Glutamatergic neuron (in vitro differentiated cells): Measurements from ENCODE around the gene DCHS1. TPM values are rescaled to one million over a fixed set of nuclear protein-coding genes. Genes with fewer than 3 reads are reported as not detected.
A peak's percentile ranks its signal among the peaks of the same experiment; 100 is the strongest.

Experiments
- DNase-seq: peaks from one replicate; pipeline ENCODE4 v3.0.0; 2022
- H3K27ac Mint-ChIP-seq: one replicate; pipeline ENCODE4 v1.8.0; 2020; ENCODE audit warnings: mild to moderate bottlenecking, mixed read lengths, inconsistent platforms; ENCODE audit not compliant: unreplicated experiment
- H3K27me3 Mint-ChIP-seq: one replicate; pipeline ENCODE4 v1.8.0; 2020; ENCODE audit warnings: mild to moderate bottlenecking, moderate library complexity, mixed read lengths, inconsistent platforms; ENCODE audit not compliant: unreplicated experiment
- H3K36me3 Mint-ChIP-seq: one replicate; pipeline ENCODE4 v1.8.0; 2020; ENCODE audit warnings: mild to moderate bottlenecking, mixed read lengths, inconsistent platforms; ENCODE audit not compliant: unreplicated experiment
- H3K4me1 Mint-ChIP-seq: one replicate; pipeline ENCODE4 v1.8.0; 2020; ENCODE audit warnings: mild to moderate bottlenecking, low read depth, mixed read lengths, inconsistent platforms; ENCODE audit not compliant: unreplicated experiment
- H3K4me3 Mint-ChIP-seq: one replicate; pipeline ENCODE4 v1.8.0; 2020; ENCODE audit warnings: mild to moderate bottlenecking, mixed read lengths, inconsistent platforms; ENCODE audit not compliant: unreplicated experiment
- H3K9me3 Mint-ChIP-seq: one replicate; pipeline ENCODE4 v1.8.0; 2020; ENCODE audit warnings: mild to moderate bottlenecking, moderate library complexity, mixed read lengths, inconsistent platforms; ENCODE audit not compliant: unreplicated experiment
- CTCF ChIP-seq: fragments of 200-600 bp; sonication (generic); IDR thresholded peaks from one replicate; pipeline ENCODE4 v1.5.0; 2021; ENCODE audit not compliant: partially characterized antibody, unreplicated experiment
- total RNA-seq: library from RNA; stranded (reverse); fragmentation: NEBNext Ultra II Directional; extraction: Animal tissue kit (Norgen Biotek cat#: 25700); gene quantifications from one replicate; pipeline ENCODE4 v1.2.1, GENCODE V29; 2021; ENCODE audit not compliant: unreplicated experiment

The DCHS1 gene
- total RNA-seq, 1 donor from 2014 or later: 91.5 TPM

DNA sequence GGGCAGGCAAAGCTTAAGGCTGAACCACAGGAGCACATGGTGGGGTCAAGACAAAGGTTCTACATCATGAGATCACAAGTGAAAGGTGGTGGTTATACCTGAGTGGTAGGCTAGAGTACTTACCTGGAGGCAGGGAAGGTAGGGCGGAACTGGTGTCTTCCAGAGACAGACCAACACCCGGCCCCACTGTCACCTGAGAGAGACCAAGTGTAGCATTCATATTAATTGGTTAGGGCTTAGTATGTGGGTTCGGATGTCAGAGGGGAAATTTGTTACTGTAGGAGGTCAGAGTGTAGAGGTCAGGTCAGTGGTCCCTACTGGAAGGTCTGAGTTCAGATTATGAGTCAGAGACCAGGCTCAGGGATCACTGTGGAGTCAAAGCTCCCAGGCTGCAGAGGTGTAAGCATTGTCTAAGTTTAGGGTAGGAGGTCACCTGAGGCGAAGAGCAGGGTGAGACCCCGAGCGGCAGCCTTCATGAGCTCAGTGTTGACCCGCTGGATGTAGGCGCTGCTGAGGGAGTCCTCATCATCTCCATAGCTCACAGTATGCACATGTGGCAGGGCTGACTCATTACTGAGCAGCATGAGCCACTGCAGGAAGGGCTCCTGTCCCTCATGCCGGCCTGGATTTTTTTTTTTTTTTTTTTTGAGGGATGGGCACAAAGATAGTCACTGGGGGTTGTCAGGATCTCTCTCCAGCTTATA lies 39.6 kb downstream of the DCHS1 start:
- H3K9me3 Mint-ChIP-seq: peaks cover 4% of the 10 kb centered on the region
- peaks cover 7% of the 10 kb centered on the region for H3K27me3 Mint-ChIP-seq
- DNase-seq: no peak
- no peak overlapping the region for H3K4me3 Mint-ChIP-seq
- no peaks in the 10 kb centered on the region for H3K36me3 Mint-ChIP-seq
- H3K27ac Mint-ChIP-seq: no peak overlapping the region
- TF ChIP-seq CTCF: no peak
- H3K4me1 Mint-ChIP-seq: no peaks in the 10 kb centered on the region

DNA sequence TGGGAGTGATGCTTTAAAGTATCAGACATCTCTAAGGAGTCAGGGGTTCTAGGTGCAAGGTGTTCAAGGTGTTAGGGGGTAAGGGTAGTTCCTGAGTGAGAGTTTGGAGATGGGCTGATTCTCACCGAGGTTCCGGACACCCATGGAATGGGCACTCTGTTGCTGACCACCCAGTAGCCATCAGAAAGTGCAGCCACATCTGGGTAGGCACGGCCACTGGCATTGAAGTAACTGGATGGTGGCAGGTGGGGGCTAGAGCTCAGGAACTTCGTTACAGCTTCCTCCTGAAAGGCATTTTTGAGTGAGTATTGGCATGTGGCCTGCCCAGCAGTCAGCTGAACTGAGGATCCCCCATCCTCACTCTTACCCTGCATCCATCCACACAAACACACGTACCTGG lies 40.6 kb downstream of the DCHS1 start:
- H3K4me3 Mint-ChIP-seq: no peak overlapping the region
- DNase-seq: no peak
- H3K27ac Mint-ChIP-seq: no peak overlapping the region
- H3K4me1 Mint-ChIP-seq: no peaks in the 10 kb centered on the region
- peaks cover 4% of the 10 kb centered on the region for H3K9me3 Mint-ChIP-seq
- peaks cover 8% of the 10 kb centered on the region for H3K27me3 Mint-ChIP-seq
- no peaks in the 10 kb centered on the region for H3K36me3 Mint-ChIP-seq
- TF ChIP-seq CTCF: no peak

DNA sequence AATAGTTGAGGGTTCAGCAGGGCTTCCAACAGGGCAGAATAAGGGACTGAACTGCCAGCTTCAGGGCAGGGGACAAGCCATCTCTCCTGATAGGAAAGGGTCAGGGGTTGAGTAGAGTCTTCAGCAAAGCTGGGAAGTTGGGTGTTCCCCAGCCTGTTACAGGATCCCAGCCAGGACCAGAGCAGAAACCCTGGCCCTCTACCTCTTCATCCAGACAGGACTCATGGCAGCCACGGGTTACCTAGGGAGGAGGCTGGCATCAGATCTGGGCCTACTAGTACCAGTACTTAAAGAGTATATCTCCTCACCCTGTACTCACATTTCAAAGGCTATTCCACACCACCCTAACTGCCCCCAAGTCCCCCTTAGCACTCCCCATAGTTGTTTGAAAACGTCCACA lies 41.2 kb downstream of the DCHS1 start:
- H3K4me1 Mint-ChIP-seq: no peaks in the 10 kb centered on the region
- peaks cover 9% of the 10 kb centered on the region for H3K27me3 Mint-ChIP-seq
- DNase-seq: no peak
- TF ChIP-seq CTCF: no peak
- H3K9me3 Mint-ChIP-seq: peaks cover 4% of the 10 kb centered on the region
- no peak overlapping the region for H3K4me3 Mint-ChIP-seq
- no peak overlapping the region for H3K27ac Mint-ChIP-seq
- no peaks in the 10 kb centered on the region for H3K36me3 Mint-ChIP-seq

- H3K4me3 Mint-ChIP-seq: no peak overlapping the region
- no peak overlapping the region for H3K27ac Mint-ChIP-seq
- no peaks in the 10 kb centered on the region for H3K36me3 Mint-ChIP-seq
- H3K27me3 Mint-ChIP-seq: peaks cover 11% of the 10 kb centered on the region
- no peaks in the 10 kb centered on the region for H3K4me1 Mint-ChIP-seq
- no peak for TF ChIP-seq CTCF
- no peak for DNase-seq
- peaks cover 4% of the 10 kb centered on the region for H3K9me3 Mint-ChIP-seq
Observed at GRCh38 chr11:6613496-6613895, 42.1 kb downstream of the DCHS1 start.

DNA sequence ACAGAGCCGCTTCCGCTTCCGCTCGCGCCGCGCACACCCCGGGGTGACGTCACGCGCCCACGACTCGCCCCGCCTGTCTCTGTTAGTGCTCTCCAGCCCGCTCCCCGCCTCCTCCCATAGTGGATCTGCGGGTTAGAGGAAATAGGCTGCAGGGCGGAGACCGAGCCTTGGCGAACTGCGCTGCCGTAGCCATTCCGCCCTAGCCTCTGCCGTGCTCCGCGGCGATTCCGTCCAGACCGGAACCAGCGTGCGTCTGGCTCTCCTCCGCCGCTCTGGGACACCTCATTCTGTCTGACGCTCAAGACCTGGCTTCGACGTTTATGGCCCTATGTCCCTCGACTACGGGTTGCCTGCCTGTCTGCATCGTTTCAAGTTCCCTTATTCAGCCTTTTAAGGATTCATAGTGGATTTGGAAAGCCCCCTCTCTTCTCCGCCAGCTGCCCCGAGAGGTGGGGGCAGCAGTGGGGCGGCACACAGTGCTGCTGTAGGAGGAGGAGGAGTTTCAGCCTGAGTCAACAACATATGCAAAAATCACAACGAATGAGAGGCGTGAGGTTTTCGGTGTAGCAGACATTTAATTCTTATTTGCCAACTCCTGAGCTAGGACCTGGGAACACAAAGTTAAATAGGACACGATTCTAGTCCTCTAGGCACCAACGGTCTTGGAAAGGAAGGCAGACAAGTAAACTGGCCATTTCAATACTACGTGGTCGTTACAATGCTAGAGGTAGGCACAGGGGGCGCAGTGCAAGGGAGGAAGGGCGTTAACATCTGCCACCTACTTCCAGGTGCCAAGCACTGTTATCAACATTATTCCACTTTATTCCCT lies 43.2 kb downstream of the DCHS1 start, which contains the start of gene TAF10:
TSS of gene TAF10 (minus strand) at position 4 of the 829 bp plus-strand sequence. CDS start 27 bp downstream, outside the sequence.
- H3K4me3 Mint-ChIP-seq: peak within 1 kb of the TSS; percentile 93
- H3K27ac Mint-ChIP-seq: peak within 1 kb of the TSS; percentile 92
- H3K36me3 Mint-ChIP-seq: no peaks in the 10 kb centered on the region
- H3K4me1 Mint-ChIP-seq: peaks cover 3% of the 10 kb centered on the region
- peak; percentile 75 for TF ChIP-seq CTCF
- peaks cover 11% of the 10 kb centered on the region for H3K27me3 Mint-ChIP-seq
- H3K9me3 Mint-ChIP-seq: peaks cover 4% of the 10 kb centered on the region
- peak; percentile 97 for DNase-seq
